22Rv1 (cell line): ENCODE measurements around the gene OR8B3.

Experiments
- ZFX ChIP-seq: fragments of 450-650 bp; IDR thresholded peaks from 2 replicates; pipeline ENCODE4 v1.6.1; 2017; ENCODE audit warnings: antibody characterized with exemption, borderline replicate concordance
- TF ChIP-seq, protein P1 (sequence below): fragments of 450-650 bp; IDR thresholded peaks from 2 replicates; pipeline ENCODE4 v1.5.1; 2017; ENCODE audit warnings: mild to moderate bottlenecking

DNA sequence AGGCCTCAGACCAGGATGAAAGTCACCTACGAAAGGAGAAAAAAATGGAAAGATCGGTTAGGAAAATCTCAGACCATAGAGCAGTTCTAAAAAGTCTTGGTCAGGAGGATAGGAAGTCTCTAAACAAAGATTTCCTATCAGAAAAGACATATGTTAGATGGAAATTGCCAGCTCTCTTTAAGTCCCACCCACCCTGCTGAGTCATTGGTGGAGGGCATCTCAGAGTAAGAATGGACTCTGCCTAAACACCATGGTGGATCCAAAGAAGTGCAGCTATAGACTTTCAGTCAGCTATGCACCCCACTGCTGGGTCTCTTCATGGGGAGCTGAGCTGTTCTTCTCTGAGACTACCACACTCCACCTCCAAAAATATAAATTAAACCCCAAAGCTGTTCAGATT lies 18.2 kb downstream of the OR8B3 start:
- TF ChIP-seq, protein P1, sequence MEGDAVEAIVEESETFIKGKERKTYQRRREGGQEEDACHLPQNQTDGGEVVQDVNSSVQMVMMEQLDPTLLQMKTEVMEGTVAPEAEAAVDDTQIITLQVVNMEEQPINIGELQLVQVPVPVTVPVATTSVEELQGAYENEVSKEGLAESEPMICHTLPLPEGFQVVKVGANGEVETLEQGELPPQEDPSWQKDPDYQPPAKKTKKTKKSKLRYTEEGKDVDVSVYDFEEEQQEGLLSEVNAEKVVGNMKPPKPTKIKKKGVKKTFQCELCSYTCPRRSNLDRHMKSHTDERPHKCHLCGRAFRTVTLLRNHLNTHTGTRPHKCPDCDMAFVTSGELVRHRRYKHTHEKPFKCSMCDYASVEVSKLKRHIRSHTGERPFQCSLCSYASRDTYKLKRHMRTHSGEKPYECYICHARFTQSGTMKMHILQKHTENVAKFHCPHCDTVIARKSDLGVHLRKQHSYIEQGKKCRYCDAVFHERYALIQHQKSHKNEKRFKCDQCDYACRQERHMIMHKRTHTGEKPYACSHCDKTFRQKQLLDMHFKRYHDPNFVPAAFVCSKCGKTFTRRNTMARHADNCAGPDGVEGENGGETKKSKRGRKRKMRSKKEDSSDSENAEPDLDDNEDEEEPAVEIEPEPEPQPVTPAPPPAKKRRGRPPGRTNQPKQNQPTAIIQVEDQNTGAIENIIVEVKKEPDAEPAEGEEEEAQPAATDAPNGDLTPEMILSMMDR, result no peak
- TF ChIP-seq ZFX, result no peak
